Measurements from ENCODE around the gene AGBL1.

AGBL1 gene

GRCh38 chr15:86157606-86158293 lies 78.1 kb downstream of the AGBL1 start:
- in situ Hi-C loops (cut with HindIII; ENCODE audit: low sequenced_read_pairs), result no loop called here
- no peak for DNase-seq (ENCODE audit: low read depth, low spot score)

GRCh38 chr15:86159468-86159867 lies 79.8 kb downstream of the AGBL1 start:
- DNase-seq (ENCODE audit: low read depth, low spot score), result no peak
- H3K4me3 ChIP-seq (ENCODE audit: low read depth, low read length), result no peak overlapping the region
- in situ Hi-C loops (cut with HindIII; ENCODE audit: low sequenced_read_pairs), result no loop called here
- no peak for TF ChIP-seq CTCF (IDR thresholded peaks at IDR 0.05; ENCODE audit: low read depth, low read length)

More at GRCh38 chr15:86157606-86158293, 78.1 kb downstream of the AGBL1 start:
- no peak overlapping the region for H3K4me3 ChIP-seq (ENCODE audit: low read depth, low read length)
- TF ChIP-seq CTCF (IDR thresholded peaks at IDR 0.05; ENCODE audit: low read depth, low read length), result no peak

DNA sequence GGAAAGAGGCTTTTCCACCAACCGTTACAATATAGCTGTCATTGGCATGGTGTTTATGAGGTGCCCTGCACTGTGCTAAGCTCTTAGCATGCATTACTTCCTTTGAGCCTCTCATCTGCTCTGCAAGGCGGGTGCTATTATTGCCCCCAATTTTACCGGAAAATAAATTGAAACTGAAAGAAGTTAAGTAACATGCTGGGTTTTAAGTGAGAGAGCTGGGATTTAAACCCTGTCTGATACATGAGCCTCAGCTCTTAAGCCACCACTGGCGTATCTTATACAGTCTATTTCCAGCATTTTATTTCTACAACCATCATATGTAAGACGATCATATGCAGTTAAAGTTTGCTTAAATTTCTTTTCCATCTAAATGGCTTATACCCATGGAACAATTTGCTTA lies 81.6 kb downstream of the AGBL1 start:
- in situ Hi-C loops (cut with HindIII; ENCODE audit: low sequenced_read_pairs), result no loop called here
- TF ChIP-seq CTCF (IDR thresholded peaks at IDR 0.05; ENCODE audit: low read depth, low read length), result no peak
- DNase-seq (ENCODE audit: low read depth, low spot score), result no peak
- no peak overlapping the region for H3K4me3 ChIP-seq (ENCODE audit: low read depth, low read length)

DNA sequence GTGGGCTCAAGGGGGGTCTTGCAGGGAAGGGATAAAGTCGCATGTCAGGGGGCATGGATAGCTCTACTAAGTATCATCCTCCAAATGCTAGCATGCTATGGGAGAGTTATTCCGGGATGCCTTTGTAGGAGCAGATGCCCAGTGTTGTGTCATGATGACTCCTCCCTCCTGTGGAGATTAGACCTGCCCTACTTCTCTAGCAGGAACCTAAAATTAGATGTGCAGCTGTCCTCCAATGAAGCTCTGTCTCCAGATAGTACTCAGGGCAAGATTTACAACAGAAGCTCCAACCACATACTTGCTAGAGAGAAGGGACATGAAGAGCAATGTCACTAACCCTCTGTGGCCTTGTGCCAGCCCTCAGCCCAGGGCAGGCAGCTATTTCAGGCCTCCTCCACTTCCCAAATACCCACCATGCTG lies 82.5 kb downstream of the AGBL1 start:
- TF ChIP-seq CTCF (IDR thresholded peaks at IDR 0.05; ENCODE audit: low read depth, low read length), result no peak
- in situ Hi-C loops (cut with HindIII; ENCODE audit: low sequenced_read_pairs), result no loop called here
- no peak overlapping the region for H3K4me3 ChIP-seq (ENCODE audit: low read depth, low read length)
- no peak for DNase-seq (ENCODE audit: low read depth, low spot score)

DNA sequence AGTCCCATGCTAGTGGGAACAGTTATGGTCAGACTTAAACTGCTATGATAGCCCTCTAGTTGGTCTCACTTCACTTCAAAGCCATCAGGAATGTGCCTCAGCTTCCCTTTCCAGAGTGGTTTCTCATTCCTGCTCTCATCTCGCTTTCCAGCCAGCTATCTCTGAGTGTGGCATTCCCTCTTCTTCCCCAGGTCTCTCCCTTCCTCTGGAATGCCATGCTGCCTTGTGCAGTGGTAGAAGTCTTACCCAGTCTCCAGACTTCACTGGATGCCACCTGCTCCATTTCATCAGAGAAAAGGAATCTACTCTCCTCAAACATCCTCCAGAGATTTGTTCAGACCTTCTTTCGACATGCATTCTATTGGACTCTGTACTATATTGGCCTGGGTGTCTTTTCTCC lies 83.0 kb downstream of the AGBL1 start:
- in situ Hi-C loops (cut with HindIII; ENCODE audit: low sequenced_read_pairs), result no loop called here
- DNase-seq (ENCODE audit: low read depth, low spot score), result no peak
- no peak overlapping the region for H3K4me3 ChIP-seq (ENCODE audit: low read depth, low read length)
- TF ChIP-seq CTCF (IDR thresholded peaks at IDR 0.05; ENCODE audit: low read depth, low read length), result no peak

DNA sequence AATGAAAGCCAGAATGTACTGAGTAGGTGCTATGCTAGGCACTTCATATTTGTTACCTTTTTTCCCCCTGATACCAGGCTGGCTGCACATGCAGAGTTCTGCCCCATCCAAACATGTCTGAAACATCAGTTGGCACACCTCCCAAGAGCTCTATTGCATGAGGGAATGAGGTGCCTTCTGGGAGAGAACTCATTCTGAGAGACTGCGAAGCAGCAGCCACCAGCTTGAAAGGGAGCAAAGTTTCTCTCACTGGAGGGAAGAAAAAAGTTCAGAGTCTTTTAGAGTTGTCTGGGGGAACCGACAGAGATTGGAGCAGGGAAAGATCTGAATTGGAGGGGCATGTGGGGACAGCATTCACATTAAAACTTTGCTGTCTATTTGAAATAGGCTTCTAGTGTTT lies 84.1 kb downstream of the AGBL1 start:
- in situ Hi-C loops (cut with HindIII; ENCODE audit: low sequenced_read_pairs), result no loop called here
- no peak overlapping the region for H3K4me3 ChIP-seq (ENCODE audit: low read depth, low read length)
- DNase-seq (ENCODE audit: low read depth, low spot score), result no peak
- no peak for TF ChIP-seq CTCF (IDR thresholded peaks at IDR 0.05; ENCODE audit: low read depth, low read length)

Data from astrocyte of the spinal cord (primary cell).